ENCODE measurements around the gene CENPA.

CENPA gene

DNA sequence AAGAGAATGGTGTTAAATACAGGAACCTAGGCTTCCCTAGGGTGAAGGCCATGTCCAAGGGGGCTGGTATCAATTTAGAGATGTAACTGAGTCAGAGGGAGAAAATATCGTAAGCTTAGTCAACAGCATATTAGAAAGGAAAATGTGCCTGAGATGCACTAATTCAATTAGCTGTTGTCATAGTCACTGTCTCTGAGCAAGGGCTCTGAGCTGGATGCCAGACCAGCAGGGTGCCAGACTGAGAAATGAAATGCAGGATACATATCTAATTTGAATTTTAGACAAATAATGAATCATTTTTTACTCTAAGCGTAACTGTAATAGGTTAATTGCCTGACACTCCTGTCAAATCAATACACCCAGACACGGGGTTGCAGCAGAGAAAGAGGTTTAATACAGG, 33.2 kb upstream of the CENPA start:
- Histone ChIP-seq H3K27ac (ENCODE audit: low read length) (no peak overlapping the region), H3K36me3 (replicated peaks; ENCODE audit: low read depth, low read length) (no peaks in the 10 kb centered on the region), H3K9ac (ENCODE audit: low read length) (no peak overlapping the region), H2AFZ (ENCODE audit: low read depth, low read length) (no peak overlapping the region), H3K27me3 (ENCODE audit: low read depth, low read length) (no peaks in the 10 kb centered on the region), H3K4me2 (ENCODE audit: low read length) (no peak overlapping the region), H3K79me2 (ENCODE audit: low read length) (no peaks in the 10 kb centered on the region), H3K4me3 (ENCODE audit: low read length) (no peak overlapping the region), H4K20me1 (ENCODE audit: insufficient read depth, low read length) (no peaks in the 10 kb centered on the region), H3K4me1 (ENCODE audit: low read length) (peaks cover 10% of the 10 kb centered on the region), H3K9me3 (ENCODE audit: insufficient read depth, low read length) (no peaks in the 10 kb centered on the region)
- no peak for TF ChIP-seq EZH2phosphoT487 (IDR thresholded peaks at IDR 0.05; ENCODE audit: low read depth)
- TF ChIP-seq, protein P1, sequence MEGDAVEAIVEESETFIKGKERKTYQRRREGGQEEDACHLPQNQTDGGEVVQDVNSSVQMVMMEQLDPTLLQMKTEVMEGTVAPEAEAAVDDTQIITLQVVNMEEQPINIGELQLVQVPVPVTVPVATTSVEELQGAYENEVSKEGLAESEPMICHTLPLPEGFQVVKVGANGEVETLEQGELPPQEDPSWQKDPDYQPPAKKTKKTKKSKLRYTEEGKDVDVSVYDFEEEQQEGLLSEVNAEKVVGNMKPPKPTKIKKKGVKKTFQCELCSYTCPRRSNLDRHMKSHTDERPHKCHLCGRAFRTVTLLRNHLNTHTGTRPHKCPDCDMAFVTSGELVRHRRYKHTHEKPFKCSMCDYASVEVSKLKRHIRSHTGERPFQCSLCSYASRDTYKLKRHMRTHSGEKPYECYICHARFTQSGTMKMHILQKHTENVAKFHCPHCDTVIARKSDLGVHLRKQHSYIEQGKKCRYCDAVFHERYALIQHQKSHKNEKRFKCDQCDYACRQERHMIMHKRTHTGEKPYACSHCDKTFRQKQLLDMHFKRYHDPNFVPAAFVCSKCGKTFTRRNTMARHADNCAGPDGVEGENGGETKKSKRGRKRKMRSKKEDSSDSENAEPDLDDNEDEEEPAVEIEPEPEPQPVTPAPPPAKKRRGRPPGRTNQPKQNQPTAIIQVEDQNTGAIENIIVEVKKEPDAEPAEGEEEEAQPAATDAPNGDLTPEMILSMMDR (IDR thresholded peaks at IDR 0.05; ENCODE audit: low read depth, low read length): no peak

DNA sequence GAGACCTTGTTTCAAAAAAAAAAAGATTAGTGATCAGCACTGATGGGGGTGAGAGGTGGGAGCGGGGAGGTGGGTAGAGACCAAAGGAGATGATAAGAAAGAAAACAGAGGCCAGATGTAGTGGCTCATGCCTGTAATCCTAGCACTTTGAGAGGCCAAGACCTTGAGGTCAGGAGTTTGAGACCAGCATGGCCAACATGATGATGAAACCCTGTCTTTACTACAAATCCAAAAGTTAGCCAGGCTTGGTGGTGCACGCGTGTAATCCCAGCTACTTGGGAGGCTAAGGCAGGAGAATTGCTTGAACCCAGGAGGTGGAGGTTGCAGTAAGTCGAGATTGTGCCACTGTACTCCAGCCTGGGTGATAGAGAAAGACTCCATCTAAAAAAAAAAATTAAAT, 31.3 kb upstream of the CENPA start:
- no peak overlapping the region for H3K4me2 ChIP-seq (ENCODE audit: low read length)
- H3K4me3 ChIP-seq (ENCODE audit: low read length): no peak overlapping the region
- TF ChIP-seq, protein P1 (IDR thresholded peaks at IDR 0.05; ENCODE audit: low read depth, low read length): no peak
- no peak for TF ChIP-seq EZH2phosphoT487 (IDR thresholded peaks at IDR 0.05; ENCODE audit: low read depth)
- H3K27ac ChIP-seq (ENCODE audit: low read length): no peak overlapping the region
- H2AFZ ChIP-seq (ENCODE audit: low read depth, low read length): no peak overlapping the region
- H3K9me3 ChIP-seq (ENCODE audit: insufficient read depth, low read length): no peaks in the 10 kb centered on the region
- H3K36me3 ChIP-seq (replicated peaks; ENCODE audit: low read depth, low read length): no peaks in the 10 kb centered on the region
- peaks cover 18% of the 10 kb centered on the region for H3K4me1 ChIP-seq (ENCODE audit: low read length)
- no peak overlapping the region for H3K9ac ChIP-seq (ENCODE audit: low read length)
- H3K79me2 ChIP-seq (ENCODE audit: low read length): no peaks in the 10 kb centered on the region
- no peaks in the 10 kb centered on the region for H4K20me1 ChIP-seq (ENCODE audit: insufficient read depth, low read length)
- H3K27me3 ChIP-seq (ENCODE audit: low read depth, low read length): no peaks in the 10 kb centered on the region

DNA sequence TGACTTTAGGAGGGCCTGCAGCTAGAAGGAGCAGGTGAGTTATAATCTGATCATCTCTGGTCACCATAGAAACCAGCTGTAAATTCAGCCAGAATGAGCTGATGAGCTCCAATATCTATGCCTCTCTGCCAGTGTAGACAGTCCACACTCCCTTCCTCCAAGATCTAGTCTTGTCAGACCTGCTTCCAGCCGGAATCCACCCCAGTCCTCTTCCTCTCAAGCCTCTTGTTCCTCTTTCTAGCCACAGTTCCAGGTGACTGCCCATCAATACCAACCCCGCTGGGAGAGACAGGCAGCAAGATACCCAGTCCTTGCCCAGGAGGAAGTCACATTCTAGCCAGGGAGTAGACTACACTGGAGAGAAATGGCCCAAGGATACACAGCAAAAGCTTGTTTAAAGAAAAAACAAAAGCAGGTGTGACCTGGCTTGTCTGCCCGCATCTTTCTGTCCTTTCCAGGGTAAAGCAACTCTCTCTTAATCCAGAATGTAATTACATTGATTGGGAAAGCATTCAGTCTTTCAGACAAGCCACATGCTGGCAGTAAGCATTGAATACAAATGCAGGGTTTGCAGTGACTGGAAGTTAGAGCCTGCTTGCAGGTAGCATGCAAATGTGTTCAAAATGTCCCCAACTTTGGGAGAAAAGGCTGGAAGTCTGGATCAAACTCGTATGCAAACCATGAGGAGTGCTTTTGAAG, 30.7 kb upstream of the CENPA start:
- no peak overlapping the region for H3K4me2 ChIP-seq (ENCODE audit: low read length)

DNA sequence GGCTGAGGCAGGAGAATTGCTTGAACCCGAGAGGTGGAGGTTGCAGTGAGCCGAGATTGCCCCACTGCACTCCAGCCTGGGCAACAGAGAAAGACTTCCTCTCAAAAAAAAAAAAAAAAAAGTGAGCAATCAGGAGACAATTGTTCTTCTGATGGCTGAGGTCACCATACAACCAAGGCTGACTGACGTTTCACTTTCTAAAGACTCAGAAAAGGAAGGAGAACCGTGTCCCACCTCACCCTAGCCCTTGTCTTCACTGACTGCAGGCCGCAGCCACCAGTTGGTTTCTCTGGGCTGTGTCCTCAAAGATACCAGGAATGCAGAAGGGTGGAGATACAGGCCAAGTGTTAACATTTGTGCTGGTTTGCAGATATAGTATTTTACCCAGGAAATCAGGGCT, 29.5 kb upstream of the CENPA start:
- Histone ChIP-seq H3K27ac (ENCODE audit: low read length) (no peak overlapping the region), H3K27me3 (ENCODE audit: low read depth, low read length) (no peaks in the 10 kb centered on the region), H2AFZ (ENCODE audit: low read depth, low read length) (no peak overlapping the region), H3K9ac (ENCODE audit: low read length) (no peak overlapping the region), H3K4me3 (ENCODE audit: low read length) (no peak overlapping the region), H3K4me1 (ENCODE audit: low read length) (peaks cover 18% of the 10 kb centered on the region), H4K20me1 (ENCODE audit: insufficient read depth, low read length) (no peaks in the 10 kb centered on the region), H3K4me2 (ENCODE audit: low read length) (no peak overlapping the region), H3K9me3 (ENCODE audit: insufficient read depth, low read length) (no peaks in the 10 kb centered on the region), H3K79me2 (ENCODE audit: low read length) (no peaks in the 10 kb centered on the region), H3K36me3 (replicated peaks; ENCODE audit: low read depth, low read length) (no peaks in the 10 kb centered on the region)
- TF ChIP-seq, protein P1 (IDR thresholded peaks at IDR 0.05; ENCODE audit: low read depth, low read length): no peak
- TF ChIP-seq EZH2phosphoT487 (IDR thresholded peaks at IDR 0.05; ENCODE audit: low read depth): no peak

More for the DNA sequence above, 30.7 kb upstream of the CENPA start:
- H3K4me1 ChIP-seq (ENCODE audit: low read length): peaks cover 18% of the 10 kb centered on the region
- TF ChIP-seq, protein P1 (IDR thresholded peaks at IDR 0.05; ENCODE audit: low read depth, low read length): no peak
- no peak for TF ChIP-seq EZH2phosphoT487 (IDR thresholded peaks at IDR 0.05; ENCODE audit: low read depth)
- no peaks in the 10 kb centered on the region for H3K9me3 ChIP-seq (ENCODE audit: insufficient read depth, low read length)
- H2AFZ ChIP-seq (ENCODE audit: low read depth, low read length): no peak overlapping the region
- no peak overlapping the region for H3K9ac ChIP-seq (ENCODE audit: low read length)
- H3K27ac ChIP-seq (ENCODE audit: low read length): no peak overlapping the region
- H3K4me3 ChIP-seq (ENCODE audit: low read length): no peak overlapping the region
- no peaks in the 10 kb centered on the region for H3K27me3 ChIP-seq (ENCODE audit: low read depth, low read length)
- no peaks in the 10 kb centered on the region for H3K79me2 ChIP-seq (ENCODE audit: low read length)
- H4K20me1 ChIP-seq (ENCODE audit: insufficient read depth, low read length): no peaks in the 10 kb centered on the region
- no peaks in the 10 kb centered on the region for H3K36me3 ChIP-seq (replicated peaks; ENCODE audit: low read depth, low read length)

Data from OCI-LY3 (cell line).